Stomach (tissue), 4 donors: ENCODE data around the gene SPDYE16.
"Not testable (repeated sequence)": the region's sequence is repeated elsewhere in the genome, so short reads cannot be mapped to it uniquely, and the experiment has no call there.

Source experiments
- CTCF ChIP-seq, 7 experiments: fragments of 450-650 bp in 4 of 7; fragments of 200-600 bp in 3 of 7; sonication (generic) in 3 of 7; IDR thresholded peaks; one replicate each; pipeline ENCODE4 v1.5.1; 2016 to 2019; ENCODE audit warnings: antibody characterized with exemption in 7 of 7, control low read depth in 2 of 7, mild to moderate bottlenecking in 1 of 7
- EP300 ChIP-seq: sonication (generic); formaldehyde crosslinking; IDR thresholded peaks from one replicate; pipeline ENCODE4 v1.6.1; 2017; ENCODE audit warnings: antibody characterized with exemption
- POLR2A ChIP-seq, 4 donors: fragments of 450-650 bp; IDR thresholded peaks; one replicate each; pipeline ENCODE4 v1.6.1; 2016; ENCODE audit warnings: antibody characterized with exemption in 4 of 4, control low read depth in 2 of 4, mild to moderate bottlenecking in 1 of 4, moderate library complexity in 1 of 4
- POLR2AphosphoS5 ChIP-seq, 3 donors: sonication (generic); formaldehyde crosslinking; IDR thresholded peaks; one replicate each; pipeline ENCODE4 v1.6.1; 2016; ENCODE audit warnings: antibody characterized with exemption in 3 of 3

DNA sequence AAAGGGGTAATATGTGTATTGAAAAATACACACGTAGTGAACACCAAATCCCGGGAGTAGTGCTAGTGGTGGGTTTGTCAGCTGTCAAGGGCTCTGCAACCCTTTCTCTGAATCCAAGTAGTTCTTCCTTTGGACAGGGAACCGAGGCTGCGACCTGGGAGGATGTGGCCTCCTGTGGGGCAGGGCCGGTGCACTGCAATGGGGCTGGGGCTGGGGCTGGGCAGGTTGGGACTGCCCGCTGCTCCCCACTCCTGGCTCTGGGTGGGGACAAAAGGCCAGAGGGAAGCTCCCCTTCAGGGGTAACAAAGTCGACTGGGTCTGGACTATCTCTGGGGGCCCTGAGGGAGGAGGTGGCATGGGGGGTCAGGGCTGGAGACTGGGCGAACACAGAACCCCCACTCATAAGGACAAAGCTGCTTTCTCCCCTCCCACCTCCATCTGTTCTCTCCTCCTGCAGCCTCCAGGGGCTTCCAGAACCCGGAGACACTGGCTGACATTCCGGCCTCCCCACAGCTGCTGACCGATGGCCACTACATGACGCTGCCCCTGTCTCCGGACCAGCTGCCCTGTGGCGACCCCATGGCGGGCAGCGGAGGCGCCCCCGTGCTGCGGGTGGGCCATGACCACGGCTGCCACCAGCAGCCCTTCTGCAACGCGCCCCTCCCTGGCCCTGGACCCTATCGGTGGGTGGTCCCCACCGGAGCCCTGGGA, 31.7 kb downstream of the SPDYE16 start:
- not testable (repeated sequence) for TF ChIP-seq CTCF (IDR thresholded peaks at IDR 0.05); EP300; POLR2A (IDR thresholded peaks at IDR 0.05); POLR2AphosphoS5 (IDR thresholded peaks at IDR 0.05)
